DMS53 (cell line): ENCODE data around the gene OR2V1.
"Not testable (repeated sequence)": the region's sequence is repeated elsewhere in the genome, so short reads cannot be mapped to it uniquely, and the experiment has no call there.

Source experiments
- DNase-seq: peaks from one replicate; lab custom pipeline; 2025; lab: John Stamatoyannopoulos, UW

The OR2V1 gene

GRCh38 chr5:181101930-181102674 lies 28.9 kb downstream of the OR2V1 start:
- DNase-seq, result not testable (repeated sequence)

- DNase-seq, result not testable (repeated sequence)
Observed at GRCh38 chr5:181101030-181101641, 29.8 kb downstream of the OR2V1 start.

GRCh38 chr5:181100121-181100875 lies 30.7 kb downstream of the OR2V1 start:
- peak; percentile 27 for DNase-seq

GRCh38 chr5:181099602-181100086 lies 31.3 kb downstream of the OR2V1 start:
- peak; percentile 28 for DNase-seq

- DNase-seq, result peak; percentile 28
Observed at GRCh38 chr5:181098762-181099601, 32.0 kb downstream of the OR2V1 start.

GRCh38 chr5:181097759-181098491 lies 33.0 kb downstream of the OR2V1 start:
- not testable (repeated sequence) for DNase-seq

- not testable (repeated sequence) for DNase-seq
Observed at GRCh38 chr5:181097383-181097753, 33.6 kb downstream of the OR2V1 start.

- not testable (repeated sequence) for DNase-seq
Observed at GRCh38 chr5:181096721-181097382, 34.1 kb downstream of the OR2V1 start.

GRCh38 chr5:181095162-181095561 lies 35.8 kb downstream of the OR2V1 start:
- DNase-seq, result not testable (repeated sequence)

- no peak for DNase-seq
Observed at GRCh38 chr5:181092428-181092827, 38.5 kb downstream of the OR2V1 start.

- peak; percentile 36 for DNase-seq
Observed at GRCh38 chr5:181088289-181088688, 42.7 kb downstream of the OR2V1 start.

GRCh38 chr5:181087309-181087708 lies 43.7 kb downstream of the OR2V1 start:
- no peak for DNase-seq

GRCh38 chr5:181086884-181087205 lies 44.1 kb downstream of the OR2V1 start:
- no peak for DNase-seq

GRCh38 chr5:181086026-181086883 lies 44.7 kb downstream of the OR2V1 start:
- no peak for DNase-seq

GRCh38 chr5:181084621-181085195 lies 46.3 kb downstream of the OR2V1 start:
- DNase-seq, result no peak

GRCh38 chr5:181081989-181082388 lies 49.0 kb downstream of the OR2V1 start:
- DNase-seq, result no peak

- DNase-seq, result no peak
Observed at GRCh38 chr5:181076920-181077319, 54.0 kb downstream of the OR2V1 start.
